Neuronal stem cell (in vitro differentiated cells): Measurements from ENCODE around the gene TNIK.

Experiments used
- DNase-seq: peaks from one replicate; pipeline ENCODE4 v3.0.0-alpha.2; 2013; ENCODE audit warnings: low spot score
- H2AFZ ChIP-seq: one replicate; pipeline ENCODE4 v1.6.1; 2013; ENCODE audit warnings: mild to moderate bottlenecking, low read length, inconsistent platforms
- H2AK5ac ChIP-seq: 2 replicates; pipeline ENCODE4 v1.6.1; 2013; ENCODE audit warnings: low read depth, mild to moderate bottlenecking, inconsistent platforms, low read length, moderate library complexity, mixed read lengths
- H2BK120ac ChIP-seq: 2 replicates; pipeline ENCODE4 v1.6.1; 2013; ENCODE audit warnings: low read depth, mild to moderate bottlenecking, inconsistent platforms, low read length, moderate library complexity, mixed read lengths
- H2BK12ac ChIP-seq: one replicate; pipeline ENCODE4 v1.6.1; 2013; ENCODE audit warnings: low read length, inconsistent platforms
- H2BK15ac ChIP-seq: 2 replicates; pipeline ENCODE4 v1.6.1; 2013; ENCODE audit warnings: mild to moderate bottlenecking, low read length, inconsistent platforms, mixed read lengths
- H2BK5ac ChIP-seq: one replicate; pipeline ENCODE4 v1.6.1; 2013; ENCODE audit warnings: inconsistent platforms, mild to moderate bottlenecking, low read length, moderate library complexity
- H3K14ac ChIP-seq: one replicate; pipeline ENCODE4 v1.6.1; 2013; ENCODE audit warnings: low read length, inconsistent platforms
- H3K18ac ChIP-seq: 2 replicates; pipeline ENCODE4 v1.6.1; 2013; ENCODE audit warnings: low read length, inconsistent platforms
- H3K23ac ChIP-seq: 2 replicates; pipeline ENCODE4 v1.6.1; 2013; ENCODE audit warnings: low read depth, mild to moderate bottlenecking, mixed read lengths, low read length, inconsistent platforms; ENCODE audit not compliant: poor library complexity
- H3K27ac ChIP-seq: replicated peaks from 3 replicates; pipeline ENCODE4 v1.5.1; 2013; ENCODE audit warnings: low read length, inconsistent platforms
- H3K27me3 ChIP-seq, 3 experiments: 2 replicates each; pipeline ENCODE4 v1.6.1; 2013; ENCODE audit warnings: low read length in 3 of 3, mild to moderate bottlenecking in 2 of 3, inconsistent platforms in 1 of 3, low read depth in 1 of 3, mixed read lengths in 1 of 3, moderate library complexity in 1 of 3; ENCODE audit not compliant: control insufficient read depth in 3 of 3, insufficient read depth in 3 of 3
- H3K36me3 ChIP-seq, 2 donors: replicated peaks in 1 of 2; 2 replicates each; pipeline ENCODE4 v1.6.1; 2013; ENCODE audit warnings: low read length in 2 of 2; ENCODE audit not compliant: control insufficient read depth in 2 of 2, insufficient read depth in 2 of 2
- H3K4ac ChIP-seq: 2 replicates; pipeline ENCODE4 v1.6.1; 2013; ENCODE audit warnings: inconsistent platforms, mild to moderate bottlenecking, low read length, moderate library complexity
- H3K4me1 ChIP-seq, 2 donors: 1 replicate in 1 of 2; 2 replicates in 1 of 2; pipeline ENCODE4 v1.6.1; 2013; ENCODE audit warnings: low read length in 2 of 2, low read depth in 1 of 2; ENCODE audit not compliant: control insufficient read depth in 2 of 2, insufficient read depth in 1 of 2
- H3K4me2 ChIP-seq: one replicate; pipeline ENCODE4 v1.6.1; 2013; ENCODE audit warnings: mild to moderate bottlenecking, low read length, inconsistent platforms; ENCODE audit not compliant: insufficient read depth, poor library complexity, severe bottlenecking
- H3K4me3 ChIP-seq, 2 donors: 2 replicates each; pipeline ENCODE4 v1.5.1; 2013; ENCODE audit warnings: low read length in 2 of 2, mild to moderate bottlenecking in 2 of 2, inconsistent platforms in 1 of 2, moderate library complexity in 1 of 2
- H3K79me1 ChIP-seq: one replicate; pipeline ENCODE4 v1.6.1; 2013; ENCODE audit warnings: low read depth, mild to moderate bottlenecking, inconsistent platforms, low read length, moderate library complexity
- H3K9ac ChIP-seq: one replicate; pipeline ENCODE4 v1.6.1; 2013; ENCODE audit warnings: mild to moderate bottlenecking, low read depth, low read length, inconsistent platforms; ENCODE audit not compliant: poor library complexity
- H3K9me3 ChIP-seq, 2 donors: replicated peaks in 1 of 2; 2 replicates each; pipeline versions ENCODE3 to v1.6.1; 2013; ENCODE audit warnings: low read length in 2 of 2, mild to moderate bottlenecking in 2 of 2, inconsistent platforms in 1 of 2, low read depth in 1 of 2, mixed read lengths in 1 of 2, moderate library complexity in 1 of 2; ENCODE audit not compliant: control insufficient read depth in 2 of 2, insufficient read depth in 1 of 2
- H4K8ac ChIP-seq: one replicate; pipeline ENCODE4 v1.6.1; 2013; ENCODE audit warnings: low read depth, mild to moderate bottlenecking, inconsistent platforms, low read length, moderate library complexity
- H4K91ac ChIP-seq: one replicate; pipeline ENCODE4 v1.6.1; 2013; ENCODE audit warnings: low read length, low read depth, mild to moderate bottlenecking, inconsistent platforms; ENCODE audit not compliant: poor library complexity
- WGBS, 2 donors: extraction: QIAGEN DNeasy Blood & Tissue Kit; methylation state at CpG; one replicate each; pipeline ENCODE4 v1.1.7; 2013; ENCODE audit warnings: missing lambda C conversion rate in 2 of 2, mixed read lengths in 1 of 2; ENCODE audit not compliant: insufficient read length in 2 of 2, insufficient replicate concordance in 1 of 2; ENCODE audit errors: extremely low coverage in 2 of 2; 5-methylcytosine and 5-hydroxymethylcytosine counted together

TNIK gene

GRCh38 chr3:171358181-171358880 lies 101.9 kb downstream of the TNIK start:
- no peak overlapping the region for H2BK15ac ChIP-seq
- H3K18ac ChIP-seq: no peak overlapping the region
- no peak overlapping the region for H3K14ac ChIP-seq
- H2BK120ac ChIP-seq: no peak overlapping the region
- no peak overlapping the region for H2BK12ac ChIP-seq
- no peak overlapping the region for H2BK5ac ChIP-seq
- no CpG with 5 or more reads among the region's 10 CpGs for WGBS, 2 donors
- no peak overlapping the region for H3K27ac ChIP-seq
- H3K27me3 ChIP-seq: no peaks in the 10 kb centered on the region
- DNase-seq: no peak
- no peak overlapping the region for H3K4me3 ChIP-seq
- no peak overlapping the region for H3K4me2 ChIP-seq
- H3K36me3 ChIP-seq: peaks cover 0 to 3% of the 10 kb centered on the region in 2 donors
- H3K4ac ChIP-seq: no peak overlapping the region
- H2AK5ac ChIP-seq: no peak overlapping the region
- H3K23ac ChIP-seq: no peak overlapping the region
- no peak overlapping the region for H4K91ac ChIP-seq
- no peak overlapping the region for H4K8ac ChIP-seq
- peaks cover 3 to 4% of the 10 kb centered on the region in 2 donors for H3K4me1 ChIP-seq
- H2AFZ ChIP-seq: no peak overlapping the region
- no peak overlapping the region for H3K9ac ChIP-seq
- peaks cover 1% of the 10 kb centered on the region for H3K79me1 ChIP-seq
- no peaks in the 10 kb centered on the region for H3K9me3 ChIP-seq

DNA sequence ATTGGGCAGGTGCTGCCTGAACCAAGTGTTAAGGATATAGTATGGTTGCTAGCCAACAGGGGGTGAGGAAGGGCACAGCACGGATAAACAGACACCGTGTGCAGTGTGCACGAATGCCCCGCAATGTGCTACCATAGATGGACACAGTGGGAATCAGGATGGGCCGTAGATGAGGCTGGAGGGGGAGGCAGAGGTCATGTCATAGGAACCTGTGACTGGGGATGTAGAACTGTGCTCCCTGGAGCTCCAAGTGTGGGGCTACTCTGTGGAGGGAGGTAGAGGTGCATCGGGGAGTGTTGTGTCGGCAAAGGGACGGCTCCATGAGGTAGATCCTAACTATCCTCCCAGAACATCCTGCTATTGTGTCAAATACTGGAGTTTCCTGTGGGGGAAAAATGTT lies 102.5 kb downstream of the TNIK start:
- Histone ChIP-seq H2BK15ac (no peak overlapping the region), H3K4me2 (no peak overlapping the region), H3K14ac (no peak overlapping the region), H3K4ac (no peak overlapping the region), H3K27me3 (no peaks in the 10 kb centered on the region), H3K9ac (no peak overlapping the region), H4K8ac (no peak overlapping the region), H3K18ac (no peak overlapping the region), H3K79me1 (peaks cover 1% of the 10 kb centered on the region), H3K36me3 (peaks cover 0 to 3% of the 10 kb centered on the region in 2 donors), H2AFZ (no peak overlapping the region), H2AK5ac (no peak overlapping the region), H2BK12ac (no peak overlapping the region), H2BK120ac (no peak overlapping the region), H3K4me1 (peaks cover 0 to under 1% of the 10 kb centered on the region in 2 donors), H3K4me3 (no peak overlapping the region), H3K9me3 (no peaks in the 10 kb centered on the region), H4K91ac (no peak overlapping the region), H2BK5ac (no peak overlapping the region), H3K23ac (no peak overlapping the region), H3K27ac (no peak overlapping the region)
- DNase-seq: no peak
- WGBS, 2 donors: no CpG with 5 or more reads among the region's 8 CpGs

- no peak overlapping the region for H2BK12ac ChIP-seq
- no peak overlapping the region for H3K14ac ChIP-seq
- DNase-seq: no peak
- H3K18ac ChIP-seq: no peak overlapping the region
- H3K23ac ChIP-seq: no peak overlapping the region
- no peak overlapping the region for H3K27ac ChIP-seq
- no peaks in the 10 kb centered on the region for H3K9me3 ChIP-seq
- H3K79me1 ChIP-seq: peaks cover 1% of the 10 kb centered on the region
- no peak overlapping the region for H3K4ac ChIP-seq
- no peaks in the 10 kb centered on the region for H3K27me3 ChIP-seq
- H2AK5ac ChIP-seq: no peak overlapping the region
- no peak overlapping the region for H3K9ac ChIP-seq
- peaks cover 0 to 3% of the 10 kb centered on the region in 2 donors for H3K36me3 ChIP-seq
- no peak overlapping the region for H2BK5ac ChIP-seq
- H3K4me3 ChIP-seq: no peak overlapping the region
- H4K91ac ChIP-seq: no peak overlapping the region
- no peak overlapping the region for H3K4me2 ChIP-seq
- H3K4me1 ChIP-seq: no peaks in the 10 kb centered on the region
- WGBS, 2 donors: no CpG with 5 or more reads among the region's 3 CpGs
- no peak overlapping the region for H2BK120ac ChIP-seq
- H2BK15ac ChIP-seq: no peak overlapping the region
- H4K8ac ChIP-seq: no peak overlapping the region
- no peak overlapping the region for H2AFZ ChIP-seq
These were observed 104.0 kb downstream of the TNIK start for GRCh38 chr3:171356251-171356650.

DNA sequence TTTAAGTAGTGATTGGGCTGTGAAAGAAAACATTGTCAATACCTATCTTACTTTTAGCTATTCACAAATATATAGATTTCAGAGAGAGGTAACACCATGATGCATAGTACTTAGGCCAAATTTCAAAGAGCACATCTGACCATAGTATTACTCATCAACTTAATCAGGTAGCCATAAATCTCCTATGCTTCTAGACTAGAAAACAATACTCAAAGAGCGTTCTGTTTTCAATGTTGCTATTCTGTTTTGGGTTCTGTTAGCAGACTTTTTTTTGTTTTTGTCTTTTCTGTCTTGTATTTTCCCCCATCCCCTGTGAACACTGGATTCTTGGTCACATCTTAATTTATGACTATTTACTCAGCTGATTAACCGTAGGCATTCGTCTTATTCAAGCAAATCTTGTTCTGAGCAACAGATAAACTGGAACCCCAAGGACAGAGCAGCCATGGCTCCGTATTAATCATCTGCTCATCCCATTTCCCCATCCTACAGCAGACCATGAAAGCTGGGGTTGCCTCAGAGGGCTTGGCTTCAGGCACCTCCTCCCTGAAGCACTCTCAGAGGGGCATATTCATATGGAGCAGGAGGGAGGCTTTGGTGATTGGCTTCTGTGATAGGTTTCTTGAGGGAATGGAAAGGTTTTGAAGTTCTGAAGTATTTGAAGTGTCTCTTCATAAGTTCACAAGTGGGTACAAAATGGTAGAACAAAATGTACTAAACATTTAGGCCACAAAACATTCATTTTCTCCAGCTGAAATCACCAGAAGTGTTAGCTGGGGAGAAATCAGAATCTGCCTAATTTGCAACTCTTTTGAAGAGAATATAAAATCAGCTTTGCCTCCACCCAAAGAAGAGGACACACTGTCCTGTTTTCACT lies 105.3 kb downstream of the TNIK start:
- WGBS, 2 donors: no CpG with 5 or more reads among the region's 4 CpGs
- Histone ChIP-seq H3K23ac (no peak overlapping the region), H2BK12ac (no peak overlapping the region), H3K4me3 (no peak overlapping the region), H3K9me3 (no peaks in the 10 kb centered on the region), H2BK5ac (no peak overlapping the region), H3K14ac (no peak overlapping the region), H3K4ac (no peak overlapping the region), H3K27ac (no peak overlapping the region), H3K4me1 (no peaks in the 10 kb centered on the region), H2AK5ac (no peak overlapping the region), H2BK120ac (no peak overlapping the region), H2BK15ac (no peak overlapping the region), H4K91ac (no peak overlapping the region), H3K9ac (no peak overlapping the region), H3K18ac (no peak overlapping the region), H3K4me2 (no peak overlapping the region), H2AFZ (no peak overlapping the region), H4K8ac (no peak overlapping the region), H3K36me3 (peaks cover 0 to 3% of the 10 kb centered on the region in 2 donors), H3K79me1 (no peaks in the 10 kb centered on the region), H3K27me3 (no peaks in the 10 kb centered on the region)
- DNase-seq: no peak
